WERI-Rb-1 (cell line): ENCODE measurements around the gene DIPK1B.

Source experiments
- DNase-seq: peaks from one replicate; pipeline ENCODE4 v3.0.0-alpha.2; 2020
- H3K27ac ChIP-seq: fragments of 250-450 bp; sonication (Bioruptor Pico); 2 replicates; pipeline ENCODE4 v1.5.1; 2020; ENCODE audit warnings: mild to moderate bottlenecking, moderate library complexity
- H3K27me3 ChIP-seq: fragments of 250-450 bp; sonication (Bioruptor Pico); 2 replicates; pipeline ENCODE4 v1.5.1; 2021; ENCODE audit warnings: mild to moderate bottlenecking, low read depth, moderate library complexity; ENCODE audit not compliant: insufficient read depth, severe bottlenecking
- H3K36me3 ChIP-seq: fragments of 250-450 bp; sonication (Bioruptor Pico); 2 replicates; pipeline ENCODE4 v1.5.1; 2020; ENCODE audit warnings: mild to moderate bottlenecking, moderate library complexity
- H3K4me3 ChIP-seq: 2 replicates; pipeline ENCODE4 v1.5.1; 2011; ENCODE audit warnings: low read depth, mild to moderate bottlenecking, control low read depth, low read length
- H3K9me3 ChIP-seq: fragments of 250-450 bp; sonication (Bioruptor Pico); 2 replicates; pipeline ENCODE4 v1.5.1; 2021; ENCODE audit warnings: mild to moderate bottlenecking, moderate library complexity; ENCODE audit not compliant: severe bottlenecking
- CTCF ChIP-seq: IDR thresholded peaks from 2 replicates; pipeline ENCODE4 v1.5.1; 2011; ENCODE audit warnings: low read depth, mild to moderate bottlenecking, control low read depth, inconsistent platforms, low read length

Gene DIPK1B

DNA sequence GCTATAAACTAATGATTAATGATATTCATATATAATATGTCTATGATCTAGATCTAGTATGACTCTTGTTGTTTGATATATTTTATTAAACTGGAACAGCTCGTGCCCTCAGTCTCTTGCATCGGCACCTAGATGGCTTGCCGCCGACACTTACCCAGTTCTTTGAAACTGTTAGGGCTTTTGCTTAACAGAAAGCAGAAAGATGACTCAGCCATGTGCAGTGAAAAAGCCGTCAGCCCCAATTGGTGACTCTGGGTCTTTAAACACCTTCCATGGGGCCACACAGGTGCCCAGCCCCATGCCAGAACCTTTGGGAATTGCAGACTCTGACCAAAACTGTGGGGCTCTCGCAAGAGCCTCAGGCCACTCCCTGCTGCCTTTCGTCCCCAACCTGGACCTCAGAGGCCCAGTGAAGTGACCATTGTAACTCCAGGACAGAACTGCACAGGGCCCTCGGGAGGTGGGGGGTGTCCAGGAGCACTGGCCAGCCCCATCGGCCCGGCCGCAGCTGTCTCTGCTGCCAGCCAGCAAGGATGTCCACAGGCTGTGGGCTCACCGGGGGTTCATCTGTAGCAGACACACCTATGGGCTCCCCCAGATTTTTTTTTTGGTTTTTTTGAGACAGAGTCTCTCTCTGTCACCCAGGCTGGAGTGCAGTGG is 22.6 kb downstream of the DIPK1B start:
- Histone ChIP-seq H3K36me3 (no peaks in the 10 kb centered on the region), H3K27ac (no peak overlapping the region), H3K4me3 (no peak overlapping the region), H3K27me3 (no peaks in the 10 kb centered on the region), H3K9me3 (no peaks in the 10 kb centered on the region)
- no peak for TF ChIP-seq CTCF
- no peak for DNase-seq

GRCh38 chr9:136735812-136736480 is 23.6 kb downstream of the DIPK1B start:
- Histone ChIP-seq H3K36me3 (no peaks in the 10 kb centered on the region), H3K9me3 (no peaks in the 10 kb centered on the region), H3K27me3 (no peaks in the 10 kb centered on the region), H3K4me3 (no peak overlapping the region), H3K27ac (no peak overlapping the region)
- DNase-seq = no peak
- TF ChIP-seq CTCF = no peak

DNA sequence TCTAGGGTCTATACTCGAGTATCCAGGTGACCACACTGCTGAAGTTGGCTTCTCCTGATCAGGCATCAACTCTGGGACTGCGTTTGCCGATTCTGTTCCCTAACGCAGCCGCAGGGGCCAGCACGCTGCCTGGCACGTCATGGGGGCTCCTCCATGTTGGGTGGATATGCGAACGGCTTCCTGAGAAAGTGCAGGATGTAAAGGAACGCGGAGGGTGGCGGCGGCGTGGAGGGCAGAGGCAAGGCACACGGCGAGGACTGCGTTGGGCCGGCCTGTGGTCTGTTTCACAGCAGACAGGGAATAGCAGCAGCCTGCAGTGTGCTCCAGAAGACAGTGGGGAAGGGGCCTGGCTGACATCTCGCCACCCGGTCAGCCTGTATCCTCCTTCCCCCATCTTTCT is 26.6 kb downstream of the DIPK1B start:
- H3K36me3 ChIP-seq = no peaks in the 10 kb centered on the region
- H3K27ac ChIP-seq = no peak overlapping the region
- H3K9me3 ChIP-seq = no peaks in the 10 kb centered on the region
- no peak for TF ChIP-seq CTCF
- no peak overlapping the region for H3K4me3 ChIP-seq
- no peaks in the 10 kb centered on the region for H3K27me3 ChIP-seq
- no peak for DNase-seq

DNA sequence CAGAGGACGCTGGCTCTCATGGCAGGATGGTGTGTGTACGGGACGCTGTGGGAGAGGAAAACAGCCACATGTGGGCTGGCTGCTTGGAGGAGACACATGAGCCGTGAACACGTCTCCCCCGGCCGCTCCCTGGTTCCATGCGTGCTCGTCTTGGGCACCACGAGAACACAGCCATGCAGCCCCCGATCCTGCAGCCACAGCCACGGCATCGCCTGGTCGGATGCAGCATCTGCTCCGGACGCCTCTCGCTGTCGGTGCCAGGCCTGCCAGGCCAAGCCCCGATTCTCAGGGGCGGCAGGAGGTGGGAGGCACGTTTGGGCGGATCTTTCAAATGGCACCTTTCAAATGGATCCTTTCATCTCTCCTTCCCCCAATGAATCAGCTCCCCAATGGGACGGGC is 27.1 kb downstream of the DIPK1B start:
- Histone ChIP-seq H3K4me3 (no peak overlapping the region), H3K36me3 (no peaks in the 10 kb centered on the region), H3K9me3 (no peaks in the 10 kb centered on the region), H3K27me3 (no peaks in the 10 kb centered on the region), H3K27ac (no peak overlapping the region)
- no peak for TF ChIP-seq CTCF
- DNase-seq = no peak

- Histone ChIP-seq H3K9me3 (no peaks in the 10 kb centered on the region), H3K27me3 (no peaks in the 10 kb centered on the region), H3K36me3 (no peaks in the 10 kb centered on the region), H3K27ac (no peak overlapping the region), H3K4me3 (no peak overlapping the region)
- no peak for TF ChIP-seq CTCF
- no peak for DNase-seq
These were observed 27.7 kb downstream of the DIPK1B start for GRCh38 chr9:136740069-136740468.
